NCI-H1105 (cell line): ENCODE data around the gene MBLAC2.

Experiments
- DNase-seq: peaks from one replicate; lab custom pipeline; 2025; lab: John Stamatoyannopoulos, UW

Gene MBLAC2

GRCh38 chr5:90461288-90461687 lies 13.3 kb downstream of the MBLAC2 start:
- no peak for DNase-seq

GRCh38 chr5:90446961-90447360 lies 27.6 kb downstream of the MBLAC2 start:
- DNase-seq: no peak

GRCh38 chr5:90440644-90441043 lies 33.9 kb downstream of the MBLAC2 start:
- DNase-seq: no peak

GRCh38 chr5:90438100-90438499 lies 36.5 kb downstream of the MBLAC2 start:
- peak; percentile 6 for DNase-seq

- no peak for DNase-seq
Observed at GRCh38 chr5:90437663-90438062, 36.9 kb downstream of the MBLAC2 start.

GRCh38 chr5:90434116-90434714 lies 40.4 kb downstream of the MBLAC2 start:
- peak; percentile 4 for DNase-seq

GRCh38 chr5:90424245-90424644 lies 50.3 kb downstream of the MBLAC2 start:
- DNase-seq: no peak

- no peak for DNase-seq
Observed at GRCh38 chr5:90421136-90421535, 53.4 kb downstream of the MBLAC2 start.

- no peak for DNase-seq
Observed at GRCh38 chr5:90418214-90418613, 56.4 kb downstream of the MBLAC2 start.

GRCh38 chr5:90410178-90410762 lies 64.3 kb downstream of the MBLAC2 start:
- no peak for DNase-seq

GRCh38 chr5:90409318-90410177 lies 65.0 kb downstream of the MBLAC2 start, which contains the start of gene CETN3:
CETN3 (minus strand) TSS chr5:90409756; CDS start chr5:90409661, 95 bp downstream.
- DNase-seq: peak; percentile 83

GRCh38 chr5:90408571-90409317 lies 65.8 kb downstream of the MBLAC2 start:
- no peak for DNase-seq
